ENCODE results near the gene BCAS1.

The BCAS1 gene

DNA sequence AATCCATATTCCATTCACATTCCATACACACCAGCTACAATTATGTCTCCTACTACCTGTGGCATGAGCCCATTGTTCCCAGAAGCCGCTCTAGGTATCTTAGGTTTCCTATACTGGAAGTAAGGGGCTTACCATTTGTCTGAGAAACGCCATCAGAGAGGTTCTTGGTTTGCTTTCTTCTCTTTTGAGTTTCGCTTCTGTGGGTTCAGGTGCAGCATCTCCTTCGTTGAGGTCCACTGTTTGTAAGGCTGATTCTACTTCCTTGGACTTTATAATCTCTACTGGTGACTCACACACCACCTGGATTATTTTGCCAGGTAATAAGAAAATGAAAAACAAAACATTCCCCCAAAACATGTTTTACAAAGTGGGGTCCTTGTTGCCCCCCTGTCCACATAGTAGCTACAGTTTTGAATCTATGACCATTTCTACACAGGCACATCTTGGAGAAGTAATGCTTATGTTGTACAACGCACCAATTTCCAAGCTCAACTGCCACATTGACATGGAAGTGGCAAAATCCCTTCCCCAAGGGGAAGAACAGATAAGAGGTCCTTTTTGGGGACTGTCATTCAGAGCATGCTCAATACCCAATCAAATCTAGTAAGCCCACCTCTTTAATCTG lies 103.5 kb downstream of the BCAS1 start:
- no peak overlapping the region for H3K4me3 ChIP-seq (ENCODE audit: low read depth, low read length)
- POLR2A ChIA-PET: no interaction called here

More for the DNA sequence above, 103.5 kb downstream of the BCAS1 start:
- no peaks in the 10 kb centered on the region for H3K4me1 ChIP-seq (ENCODE audit: control insufficient read depth, insufficient read depth, low read length)
- H3K27ac ChIP-seq (ENCODE audit: extremely low read depth, low read depth, low read length): no peak overlapping the region
- CTCF ChIA-PET: interaction anchor here (0.6 kb wide), 1 partner anchor 135 kb away, joined by 3 read pairs; no protein-coding TSS in a partner anchor
- no peaks in the 10 kb centered on the region for H3K9me3 ChIP-seq (ENCODE audit: control insufficient read depth, insufficient read depth, low read depth, low read length)
- TF ChIP-seq ZNF433 (tag by site-specific recombination; IDR thresholded peaks at IDR 0.05; ENCODE audit: low read depth) (no peak), ZNF350 (tag by site-specific recombination; IDR thresholded peaks at IDR 0.05) (no peak), ZNF121 (tag by site-specific recombination; IDR thresholded peaks at IDR 0.05) (no peak), PRDM4 (tag by site-specific recombination; IDR thresholded peaks at IDR 0.05) (no peak), ZNF830 (tag by site-specific recombination; IDR thresholded peaks at IDR 0.05; ENCODE audit: low read depth) (no peak), ZNF391 (tag by site-specific recombination; IDR thresholded peaks at IDR 0.05; ENCODE audit: borderline replicate concordance, low read depth) (no peak), ZNF560 (tag by site-specific recombination; IDR thresholded peaks at IDR 0.05; ENCODE audit: borderline replicate concordance) (no peak), BCL11B (tag by site-specific recombination; IDR thresholded peaks at IDR 0.05; ENCODE audit: low read depth) (no peak), ZNF292 (tag by site-specific recombination; IDR thresholded peaks at IDR 0.05; ENCODE audit: borderline replicate concordance, low read depth) (no peak), ZNF747 (tag by site-specific recombination; IDR thresholded peaks at IDR 0.05) (no peak), TCF7L2 (IDR thresholded peaks at IDR 0.05; ENCODE audit: borderline replicate concordance, low read depth, low read length) (no peak), ZNF558 (tag by site-specific recombination; IDR thresholded peaks at IDR 0.05) (no peak), ZNF596 (tag by site-specific recombination; IDR thresholded peaks at IDR 0.05) (no peak), OVOL3 (tag by site-specific recombination; IDR thresholded peaks at IDR 0.05) (no peak), OSR2 (tag by site-specific recombination; IDR thresholded peaks at IDR 0.05) (no peak), ZNF785 (tag by site-specific recombination; IDR thresholded peaks at IDR 0.05) (no peak), ZNF549 (tag by site-specific recombination; IDR thresholded peaks at IDR 0.05) (no peak)
- TF ChIP-seq, protein P1, sequence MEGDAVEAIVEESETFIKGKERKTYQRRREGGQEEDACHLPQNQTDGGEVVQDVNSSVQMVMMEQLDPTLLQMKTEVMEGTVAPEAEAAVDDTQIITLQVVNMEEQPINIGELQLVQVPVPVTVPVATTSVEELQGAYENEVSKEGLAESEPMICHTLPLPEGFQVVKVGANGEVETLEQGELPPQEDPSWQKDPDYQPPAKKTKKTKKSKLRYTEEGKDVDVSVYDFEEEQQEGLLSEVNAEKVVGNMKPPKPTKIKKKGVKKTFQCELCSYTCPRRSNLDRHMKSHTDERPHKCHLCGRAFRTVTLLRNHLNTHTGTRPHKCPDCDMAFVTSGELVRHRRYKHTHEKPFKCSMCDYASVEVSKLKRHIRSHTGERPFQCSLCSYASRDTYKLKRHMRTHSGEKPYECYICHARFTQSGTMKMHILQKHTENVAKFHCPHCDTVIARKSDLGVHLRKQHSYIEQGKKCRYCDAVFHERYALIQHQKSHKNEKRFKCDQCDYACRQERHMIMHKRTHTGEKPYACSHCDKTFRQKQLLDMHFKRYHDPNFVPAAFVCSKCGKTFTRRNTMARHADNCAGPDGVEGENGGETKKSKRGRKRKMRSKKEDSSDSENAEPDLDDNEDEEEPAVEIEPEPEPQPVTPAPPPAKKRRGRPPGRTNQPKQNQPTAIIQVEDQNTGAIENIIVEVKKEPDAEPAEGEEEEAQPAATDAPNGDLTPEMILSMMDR (tag by site-specific recombination; IDR thresholded peaks at IDR 0.05): no peak
- TF ChIP-seq, protein P2, sequence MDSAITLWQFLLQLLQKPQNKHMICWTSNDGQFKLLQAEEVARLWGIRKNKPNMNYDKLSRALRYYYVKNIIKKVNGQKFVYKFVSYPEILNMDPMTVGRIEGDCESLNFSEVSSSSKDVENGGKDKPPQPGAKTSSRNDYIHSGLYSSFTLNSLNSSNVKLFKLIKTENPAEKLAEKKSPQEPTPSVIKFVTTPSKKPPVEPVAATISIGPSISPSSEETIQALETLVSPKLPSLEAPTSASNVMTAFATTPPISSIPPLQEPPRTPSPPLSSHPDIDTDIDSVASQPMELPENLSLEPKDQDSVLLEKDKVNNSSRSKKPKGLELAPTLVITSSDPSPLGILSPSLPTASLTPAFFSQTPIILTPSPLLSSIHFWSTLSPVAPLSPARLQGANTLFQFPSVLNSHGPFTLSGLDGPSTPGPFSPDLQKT (IDR thresholded peaks at IDR 0.05; ENCODE audit: borderline replicate concordance, low read depth, low read length): no peak
- TF ChIP-seq, protein P3, sequence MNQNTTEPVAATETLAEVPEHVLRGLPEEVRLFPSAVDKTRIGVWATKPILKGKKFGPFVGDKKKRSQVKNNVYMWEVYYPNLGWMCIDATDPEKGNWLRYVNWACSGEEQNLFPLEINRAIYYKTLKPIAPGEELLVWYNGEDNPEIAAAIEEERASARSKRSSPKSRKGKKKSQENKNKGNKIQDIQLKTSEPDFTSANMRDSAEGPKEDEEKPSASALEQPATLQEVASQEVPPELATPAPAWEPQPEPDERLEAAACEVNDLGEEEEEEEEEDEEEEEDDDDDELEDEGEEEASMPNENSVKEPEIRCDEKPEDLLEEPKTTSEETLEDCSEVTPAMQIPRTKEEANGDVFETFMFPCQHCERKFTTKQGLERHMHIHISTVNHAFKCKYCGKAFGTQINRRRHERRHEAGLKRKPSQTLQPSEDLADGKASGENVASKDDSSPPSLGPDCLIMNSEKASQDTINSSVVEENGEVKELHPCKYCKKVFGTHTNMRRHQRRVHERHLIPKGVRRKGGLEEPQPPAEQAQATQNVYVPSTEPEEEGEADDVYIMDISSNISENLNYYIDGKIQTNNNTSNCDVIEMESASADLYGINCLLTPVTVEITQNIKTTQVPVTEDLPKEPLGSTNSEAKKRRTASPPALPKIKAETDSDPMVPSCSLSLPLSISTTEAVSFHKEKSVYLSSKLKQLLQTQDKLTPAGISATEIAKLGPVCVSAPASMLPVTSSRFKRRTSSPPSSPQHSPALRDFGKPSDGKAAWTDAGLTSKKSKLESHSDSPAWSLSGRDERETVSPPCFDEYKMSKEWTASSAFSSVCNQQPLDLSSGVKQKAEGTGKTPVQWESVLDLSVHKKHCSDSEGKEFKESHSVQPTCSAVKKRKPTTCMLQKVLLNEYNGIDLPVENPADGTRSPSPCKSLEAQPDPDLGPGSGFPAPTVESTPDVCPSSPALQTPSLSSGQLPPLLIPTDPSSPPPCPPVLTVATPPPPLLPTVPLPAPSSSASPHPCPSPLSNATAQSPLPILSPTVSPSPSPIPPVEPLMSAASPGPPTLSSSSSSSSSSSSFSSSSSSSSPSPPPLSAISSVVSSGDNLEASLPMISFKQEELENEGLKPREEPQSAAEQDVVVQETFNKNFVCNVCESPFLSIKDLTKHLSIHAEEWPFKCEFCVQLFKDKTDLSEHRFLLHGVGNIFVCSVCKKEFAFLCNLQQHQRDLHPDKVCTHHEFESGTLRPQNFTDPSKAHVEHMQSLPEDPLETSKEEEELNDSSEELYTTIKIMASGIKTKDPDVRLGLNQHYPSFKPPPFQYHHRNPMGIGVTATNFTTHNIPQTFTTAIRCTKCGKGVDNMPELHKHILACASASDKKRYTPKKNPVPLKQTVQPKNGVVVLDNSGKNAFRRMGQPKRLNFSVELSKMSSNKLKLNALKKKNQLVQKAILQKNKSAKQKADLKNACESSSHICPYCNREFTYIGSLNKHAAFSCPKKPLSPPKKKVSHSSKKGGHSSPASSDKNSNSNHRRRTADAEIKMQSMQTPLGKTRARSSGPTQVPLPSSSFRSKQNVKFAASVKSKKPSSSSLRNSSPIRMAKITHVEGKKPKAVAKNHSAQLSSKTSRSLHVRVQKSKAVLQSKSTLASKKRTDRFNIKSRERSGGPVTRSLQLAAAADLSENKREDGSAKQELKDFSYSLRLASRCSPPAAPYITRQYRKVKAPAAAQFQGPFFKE (tag by site-specific recombination; IDR thresholded peaks at IDR 0.05; ENCODE audit: borderline replicate concordance): no peak
- H3K36me3 ChIP-seq (ENCODE audit: control insufficient read depth in 2 of 2, insufficient read depth in 1 of 2, low read length in 2 of 2): no peaks in the 10 kb centered on the region

All from HEK293 (cell line).